Embryonic facial prominence (tissue), 1 donor: ENCODE data around the gene SYK.
A peak's percentile ranks its signal among the peaks of the same experiment; 100 is the strongest.

Experiments used
- DNase-seq: peaks from one replicate; pipeline ENCODE4 v3.0.0-alpha.2; 2016; ENCODE audit errors: extremely low spot score

Gene SYK

DNA sequence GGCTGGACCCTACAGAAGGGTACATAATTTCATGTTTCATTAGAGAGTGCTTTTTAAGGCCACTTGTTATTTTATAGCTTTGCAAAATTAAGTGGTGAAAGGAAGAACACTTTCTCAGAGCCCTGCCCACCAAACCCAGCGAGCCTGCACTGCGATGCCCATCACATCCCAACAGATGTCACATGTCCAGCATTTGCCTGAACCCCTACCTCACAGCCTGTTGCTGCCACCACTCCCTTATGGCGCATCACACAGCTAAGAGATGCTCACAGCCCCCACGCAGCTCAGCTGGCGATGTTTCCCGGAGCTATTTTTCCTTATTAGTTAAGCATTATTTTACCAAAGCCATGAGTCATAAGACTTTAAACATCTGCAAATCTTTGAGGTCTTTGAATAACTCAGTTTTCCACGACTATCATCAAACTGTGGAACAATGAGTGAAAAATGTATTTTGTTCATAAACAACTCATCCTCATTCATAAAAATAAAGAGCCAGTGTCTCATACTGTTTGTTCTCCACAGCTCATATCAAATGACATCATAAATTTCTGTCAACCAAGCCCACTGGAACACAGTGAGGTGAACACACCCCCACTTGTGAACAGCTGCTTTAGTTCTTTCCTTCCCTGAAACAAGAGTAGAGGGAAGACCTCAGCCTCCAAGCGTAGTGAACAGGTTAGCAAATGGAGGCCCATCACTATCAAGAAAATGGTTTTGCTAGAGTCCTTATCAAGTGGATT is 104.9 kb downstream of the SYK start:
- DNase-seq = no peak

DNA sequence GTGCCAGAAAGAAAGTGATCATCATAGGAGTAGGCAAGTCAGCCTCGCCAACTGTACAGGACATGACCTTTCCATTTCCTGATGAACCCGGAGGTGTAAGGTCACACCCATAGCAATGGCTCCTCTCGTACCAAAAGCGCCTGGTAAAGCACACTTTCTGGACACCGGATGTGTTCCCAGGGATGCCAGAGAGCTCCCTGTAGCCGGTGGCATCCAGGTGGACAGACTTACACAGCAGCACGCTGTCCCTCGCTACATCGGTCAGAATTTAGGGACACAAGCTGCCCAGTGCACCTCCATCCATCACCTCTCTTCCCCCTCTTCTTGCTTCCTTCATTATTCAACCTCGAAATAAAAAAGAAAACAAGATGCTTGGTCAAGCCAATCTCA is 105.4 kb downstream of the SYK start:
- DNase-seq = no peak

DNA sequence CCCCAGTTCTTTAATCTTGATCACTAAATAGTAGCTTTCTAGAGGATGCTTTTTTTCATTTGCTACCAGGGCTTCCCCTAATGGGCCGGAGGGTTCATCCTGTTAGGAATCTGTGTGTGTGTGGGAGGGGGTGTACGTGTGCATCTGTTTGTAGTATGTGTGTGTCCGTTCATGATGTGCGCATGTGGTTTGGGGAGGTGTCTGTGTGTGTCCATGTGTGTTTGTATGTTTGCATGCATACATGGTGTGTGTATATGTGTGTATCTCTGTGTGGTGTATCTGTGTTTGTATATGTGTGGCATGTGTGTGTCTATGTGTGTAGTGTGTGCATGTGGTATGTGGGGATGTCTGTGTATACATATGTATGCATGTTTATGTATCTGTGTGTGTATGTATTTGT is 106.2 kb downstream of the SYK start:
- DNase-seq = no peak

DNA sequence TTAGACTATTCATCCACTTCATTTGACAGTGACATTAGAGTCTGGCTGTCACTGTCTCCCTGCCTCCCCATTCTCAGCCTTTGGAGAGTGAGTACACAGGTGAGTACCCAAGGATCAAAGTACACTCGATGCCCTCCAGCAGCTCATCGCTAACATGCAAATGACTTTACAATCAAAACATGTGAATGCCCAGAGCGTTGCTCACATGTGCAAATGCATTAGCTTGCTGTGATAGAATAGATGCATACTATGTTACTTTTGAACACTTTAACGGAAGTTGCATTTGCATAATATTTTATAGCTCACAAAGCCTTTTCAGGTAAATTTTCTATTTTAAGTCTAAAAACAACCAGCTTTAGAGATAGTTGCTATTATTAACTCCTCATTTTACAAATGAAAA is 107.6 kb downstream of the SYK start:
- no peak for DNase-seq

DNA sequence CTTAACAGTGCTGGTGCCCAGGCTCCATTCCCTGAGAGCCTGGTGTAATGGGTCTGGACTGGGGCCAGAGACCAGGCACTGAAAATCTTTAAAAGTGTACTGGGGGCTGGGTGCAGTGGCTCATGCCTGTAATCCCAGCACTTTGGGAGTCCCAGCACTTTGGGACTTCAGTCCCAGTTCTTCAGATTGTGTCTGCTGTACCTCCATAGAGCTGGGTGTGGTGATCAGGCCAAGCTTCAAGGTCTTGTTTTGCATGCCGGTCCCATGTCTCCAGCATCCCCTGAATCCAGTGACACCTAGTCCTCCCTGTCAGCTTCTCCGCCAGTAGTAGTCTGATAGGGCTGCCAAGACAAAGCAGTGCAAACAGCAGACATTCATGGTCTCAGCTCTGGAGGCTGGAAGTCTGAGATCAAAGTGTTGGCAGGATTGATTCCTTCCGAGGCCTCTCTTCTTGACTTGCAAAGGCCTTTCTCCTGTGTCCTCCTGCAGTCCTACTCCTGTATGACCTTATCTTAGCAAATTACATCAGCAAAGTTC is 108.2 kb downstream of the SYK start:
- DNase-seq = no peak

DNA sequence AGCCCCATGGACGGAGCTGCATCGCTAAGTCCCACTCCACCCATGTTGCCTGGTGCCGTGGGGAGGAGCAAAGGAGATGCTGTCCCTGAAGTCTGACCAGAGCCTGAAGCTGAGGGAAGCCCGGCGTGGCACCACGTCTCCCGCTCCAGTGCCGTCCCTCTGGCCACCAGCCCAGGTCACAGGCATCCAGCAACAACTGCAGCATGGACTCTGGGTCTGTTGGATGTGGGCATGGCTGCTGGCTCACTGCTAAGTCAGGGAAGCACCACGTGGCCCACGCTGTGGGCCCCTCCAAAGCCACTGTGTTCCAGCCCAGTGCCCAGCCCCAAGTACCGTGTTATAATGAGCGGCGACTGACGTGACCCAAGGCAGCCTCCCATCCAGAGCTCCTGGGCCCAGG is 112.6 kb downstream of the SYK start:
- DNase-seq = no peak

DNA sequence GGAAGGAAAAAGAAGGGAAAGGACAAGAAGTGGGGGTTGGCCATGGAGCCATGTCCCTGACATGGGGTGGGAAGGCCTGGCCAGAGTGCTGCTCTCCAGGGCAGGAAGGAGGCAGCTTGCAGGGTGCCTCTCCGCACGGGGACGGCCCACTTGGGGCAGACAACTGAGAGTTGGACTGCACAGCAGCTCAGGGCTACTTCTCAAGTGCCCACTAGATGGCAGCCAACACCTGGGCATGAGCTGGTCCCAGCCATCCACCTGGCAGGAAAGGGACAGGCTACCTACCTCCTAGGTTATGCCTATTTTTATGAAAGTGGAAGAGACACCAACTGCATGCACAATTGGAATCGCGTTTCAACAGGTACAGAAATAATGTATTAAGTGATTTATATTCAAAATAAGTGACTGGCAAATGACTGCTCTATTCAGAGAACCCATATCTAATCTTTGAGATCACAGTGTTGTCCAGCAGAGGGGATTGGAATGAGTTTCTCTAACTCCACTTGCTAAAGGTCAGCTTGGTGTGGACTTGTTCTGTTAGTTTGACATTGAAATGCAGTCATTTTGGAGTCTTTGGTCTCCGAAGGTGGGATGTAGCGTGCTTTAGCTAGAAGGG is 113.4 kb downstream of the SYK start:
- DNase-seq = peak; percentile 47

DNA sequence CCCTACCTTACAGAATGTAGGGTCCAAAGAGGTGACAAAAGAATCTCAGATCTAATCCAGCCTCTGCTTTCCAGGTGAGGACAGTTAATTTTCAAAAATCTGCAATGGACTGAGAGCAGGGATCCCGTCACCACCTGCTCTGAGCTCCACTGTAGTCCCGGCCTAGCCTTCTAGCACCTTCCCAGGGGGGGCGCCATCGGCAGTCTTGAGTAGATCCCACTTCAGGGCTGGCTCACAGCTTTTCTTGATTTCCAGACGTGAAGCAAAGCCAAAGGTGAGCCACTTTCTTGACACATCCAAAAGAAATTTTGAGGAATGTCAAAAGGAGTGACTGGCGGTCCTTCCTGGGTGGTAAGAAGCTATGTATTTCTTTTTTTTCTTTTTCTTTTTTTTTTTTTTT is 114.1 kb downstream of the SYK start:
- no peak for DNase-seq

DNA sequence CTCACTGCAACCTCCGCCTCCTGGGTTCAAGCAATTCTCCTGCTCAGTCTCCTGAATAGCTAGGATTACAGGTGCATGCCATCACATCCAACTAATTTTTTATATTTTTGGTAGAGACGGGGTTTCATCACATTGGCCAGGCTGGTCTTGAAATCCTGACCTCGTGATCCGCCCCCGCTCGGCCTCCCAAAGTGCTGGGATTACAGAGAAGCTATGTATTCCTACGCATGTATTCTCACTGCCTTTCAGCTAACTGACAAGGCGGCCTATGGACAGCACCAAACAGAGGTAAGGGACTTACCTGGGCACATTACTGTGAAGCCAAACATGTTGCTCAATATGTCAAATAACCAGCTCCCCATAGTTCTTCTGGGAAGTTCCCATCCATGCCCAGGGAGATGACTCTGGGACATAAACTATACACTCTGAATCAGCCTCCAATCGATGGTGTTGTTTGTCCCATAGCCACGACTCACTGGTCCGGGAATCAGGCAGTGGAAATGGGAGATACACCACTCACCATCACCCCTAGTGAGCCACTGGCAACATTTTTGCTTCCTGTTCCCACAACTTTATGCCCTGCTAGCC is 114.6 kb downstream of the SYK start:
- DNase-seq = no peak

DNA sequence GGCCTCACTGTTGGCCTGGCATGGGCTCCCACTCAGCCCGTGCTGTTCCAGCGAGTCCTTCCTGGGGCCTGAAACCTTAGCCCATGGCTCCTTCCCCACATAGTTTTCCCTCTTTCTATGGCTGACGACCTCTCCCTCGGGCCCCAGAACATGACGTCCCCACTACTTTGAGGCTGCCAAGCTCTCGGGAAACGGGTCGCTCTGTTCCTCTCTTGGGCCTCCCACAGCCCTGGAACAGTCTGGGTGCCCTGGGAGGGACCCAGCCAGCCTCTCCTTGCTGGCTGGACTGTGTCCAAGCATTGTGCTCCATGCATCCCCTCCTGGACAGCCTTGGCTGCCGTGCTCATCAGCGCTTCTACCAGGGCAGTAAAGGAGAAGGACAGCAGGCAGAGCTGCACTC is 118.3 kb downstream of the SYK start:
- no peak for DNase-seq

DNA sequence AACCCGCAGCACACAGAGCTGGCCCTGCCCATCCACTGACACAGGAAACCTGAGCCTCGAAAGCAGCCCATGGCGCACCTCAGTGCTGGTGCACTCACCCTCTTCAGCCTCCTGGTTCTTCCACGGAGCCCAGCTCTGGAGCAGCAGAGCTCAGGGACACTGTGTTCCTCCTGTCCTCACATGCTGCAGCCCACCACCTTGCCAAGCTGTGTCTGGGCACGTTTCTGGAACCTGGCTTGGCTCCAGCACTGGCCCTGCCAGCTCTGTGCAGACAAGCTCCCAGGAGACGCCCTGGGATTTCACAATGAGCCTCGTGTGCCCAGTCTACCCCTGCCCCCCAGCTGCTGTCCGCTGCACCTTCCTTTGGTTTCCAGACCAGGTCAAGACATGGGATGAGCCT is 119.5 kb downstream of the SYK start:
- DNase-seq = no peak

DNA sequence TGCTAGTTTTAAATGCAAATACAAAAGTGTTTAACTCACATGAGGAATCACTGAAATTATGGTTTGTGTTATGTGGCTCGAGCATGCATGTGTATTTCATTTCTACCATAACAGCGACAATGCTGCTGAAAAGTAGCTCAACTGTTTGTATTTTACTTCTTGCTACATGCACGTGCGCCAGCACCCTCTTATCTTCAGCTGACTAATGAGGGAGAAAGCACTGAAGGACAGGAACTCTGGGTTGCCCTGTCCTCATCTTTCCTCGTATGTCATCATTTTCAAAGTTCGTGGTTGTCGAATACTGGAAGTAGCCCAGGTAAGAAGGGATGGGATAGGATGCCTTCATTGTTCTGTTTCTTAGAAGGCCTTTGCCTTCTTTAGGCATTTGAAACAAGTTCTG is 120.3 kb downstream of the SYK start:
- no peak for DNase-seq

DNA sequence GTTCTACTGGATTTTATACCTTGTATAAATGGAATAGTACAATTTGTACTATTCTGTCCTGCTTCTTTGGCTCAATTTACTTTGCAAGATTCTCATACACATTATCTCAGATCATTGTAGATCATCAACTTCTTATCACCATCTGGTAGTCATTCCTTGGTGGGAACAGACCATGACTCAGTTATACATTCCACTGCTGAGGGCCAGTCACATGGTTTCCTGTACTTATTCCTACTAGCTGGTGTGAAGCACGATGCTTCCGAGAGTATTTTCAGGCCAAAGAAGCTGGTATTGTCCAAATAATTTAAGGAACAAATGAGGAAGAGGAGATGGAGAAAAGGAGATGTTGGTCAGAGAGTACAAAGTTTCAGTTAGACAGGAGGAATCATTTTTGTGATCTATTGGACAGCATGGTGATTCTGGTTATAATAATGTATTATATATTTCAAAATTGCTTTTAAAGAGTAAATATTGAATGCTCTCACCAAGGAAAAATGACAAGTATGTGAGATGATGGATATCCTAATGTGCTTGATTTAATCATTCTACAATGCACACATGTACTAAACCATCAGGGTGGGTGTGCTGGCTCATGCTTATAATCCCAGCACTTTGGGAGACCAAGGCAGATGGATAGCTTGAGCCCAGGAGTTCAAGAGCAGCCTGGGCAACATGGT is 124.1 kb downstream of the SYK start:
- DNase-seq = no peak

DNA sequence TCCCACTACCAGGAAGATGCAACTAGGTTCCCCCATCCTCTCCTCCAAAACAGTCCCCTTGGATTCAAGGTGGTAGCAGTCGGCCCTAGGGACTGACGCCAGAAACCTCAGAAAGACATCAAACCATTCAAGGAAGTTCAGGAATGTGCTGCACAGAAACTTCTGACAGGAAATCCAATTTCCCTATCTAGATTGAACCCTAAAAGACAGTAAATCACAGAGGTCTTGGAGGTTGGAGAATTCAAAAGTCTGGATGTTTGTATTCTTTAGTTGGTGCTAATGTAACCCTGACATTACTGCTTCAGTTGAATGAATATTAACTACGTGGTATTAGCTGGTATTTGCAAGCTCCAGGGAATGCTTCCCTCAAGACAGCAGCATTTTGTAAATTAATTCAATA is 125.3 kb downstream of the SYK start:
- no peak for DNase-seq

DNA sequence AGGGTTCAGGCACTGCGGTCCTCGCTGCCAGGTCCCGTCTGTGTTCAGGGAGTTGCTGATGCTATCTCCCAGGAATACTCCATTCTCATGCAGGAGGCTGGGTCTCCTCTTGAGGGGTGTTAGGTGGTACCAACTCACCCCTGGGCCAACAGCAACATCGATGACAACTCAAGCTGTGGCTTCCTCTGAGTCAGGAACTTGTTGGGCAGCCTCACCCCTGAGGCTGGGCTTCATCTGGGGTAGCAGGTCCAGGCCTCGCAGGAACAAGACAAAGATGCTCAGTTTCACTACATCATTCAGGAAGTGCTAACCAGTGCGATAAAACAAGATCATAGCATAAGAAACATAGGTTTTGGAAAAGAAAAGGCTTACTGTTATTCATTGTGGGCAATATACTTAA is 125.9 kb downstream of the SYK start:
- no peak for DNase-seq

DNA sequence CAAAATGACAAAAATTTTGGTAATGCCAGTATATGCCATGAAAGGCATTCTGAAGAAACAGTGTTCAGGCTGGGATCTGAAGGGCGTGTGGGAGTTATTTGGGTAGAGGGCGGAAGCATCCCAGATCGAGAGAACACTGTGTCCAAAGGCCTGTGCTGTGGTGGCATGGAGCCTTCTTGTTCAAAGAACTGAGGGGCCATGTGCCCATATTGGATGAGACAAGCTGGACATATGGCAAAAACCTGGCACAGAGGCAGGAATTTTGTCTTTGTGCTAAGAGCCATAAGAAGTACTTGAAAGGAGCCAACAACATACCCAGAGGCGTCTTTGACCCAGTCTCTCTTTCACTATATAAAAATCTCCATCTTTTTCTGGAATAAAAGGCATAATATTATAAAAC is 128.0 kb downstream of the SYK start:
- no peak for DNase-seq

DNA sequence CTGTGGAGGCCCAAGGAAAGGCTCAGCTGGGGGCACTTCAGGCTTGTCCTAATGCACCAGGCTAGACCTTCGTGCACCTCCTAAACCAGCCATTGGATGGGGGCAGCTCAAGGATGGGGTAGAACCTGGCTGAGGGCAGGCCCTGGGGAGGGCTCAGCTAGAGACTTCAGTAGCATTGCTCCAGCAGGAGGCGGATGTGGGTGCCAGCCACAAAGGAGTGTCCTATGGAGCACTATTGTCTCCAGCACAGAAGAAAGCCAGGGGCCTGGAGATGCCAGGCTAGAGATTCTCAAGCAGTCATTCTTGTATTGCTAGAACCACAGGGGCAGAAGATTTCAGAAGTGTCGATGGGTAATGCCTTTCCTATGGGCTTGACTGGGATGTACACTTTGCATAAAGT is 131.8 kb downstream of the SYK start:
- DNase-seq = no peak

DNA sequence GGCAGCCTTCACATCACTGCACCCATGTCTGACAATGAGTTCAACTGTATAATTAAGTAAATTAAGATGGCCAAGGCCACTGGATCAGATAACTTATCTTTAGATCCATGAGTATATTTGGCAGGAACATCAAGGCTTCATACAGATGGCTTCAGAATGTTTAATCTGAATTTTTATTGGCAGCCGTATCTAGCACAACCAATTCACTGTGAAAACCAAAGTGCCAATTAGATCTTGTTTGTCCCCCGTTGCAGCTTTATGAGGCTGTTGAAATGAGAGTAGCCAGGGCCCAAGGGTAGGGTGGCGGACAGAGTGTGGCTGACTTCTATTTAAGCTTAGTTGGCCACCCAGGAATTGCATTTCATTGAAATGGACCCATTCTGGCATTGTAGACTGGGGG is 137.7 kb downstream of the SYK start:
- DNase-seq = no peak

DNA sequence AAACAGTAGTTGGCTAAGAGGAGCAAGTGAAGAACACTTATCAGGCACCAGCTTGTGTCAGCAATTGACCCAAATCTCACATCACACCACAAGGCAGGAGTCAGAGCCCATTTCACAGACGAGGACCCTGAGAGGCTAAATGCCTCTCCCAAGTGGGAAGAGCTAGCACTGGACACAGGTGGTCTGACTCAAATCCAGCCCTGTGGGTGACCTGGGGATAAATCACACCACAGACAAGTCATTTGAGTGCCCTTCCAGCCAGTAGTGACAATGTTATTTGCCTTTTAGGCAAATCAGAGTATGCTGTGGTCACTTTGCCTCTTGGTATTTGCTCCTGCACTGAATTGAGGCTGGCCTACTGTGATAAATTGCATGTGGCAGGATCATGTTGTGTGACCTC is 138.7 kb downstream of the SYK start:
- no peak for DNase-seq

DNA sequence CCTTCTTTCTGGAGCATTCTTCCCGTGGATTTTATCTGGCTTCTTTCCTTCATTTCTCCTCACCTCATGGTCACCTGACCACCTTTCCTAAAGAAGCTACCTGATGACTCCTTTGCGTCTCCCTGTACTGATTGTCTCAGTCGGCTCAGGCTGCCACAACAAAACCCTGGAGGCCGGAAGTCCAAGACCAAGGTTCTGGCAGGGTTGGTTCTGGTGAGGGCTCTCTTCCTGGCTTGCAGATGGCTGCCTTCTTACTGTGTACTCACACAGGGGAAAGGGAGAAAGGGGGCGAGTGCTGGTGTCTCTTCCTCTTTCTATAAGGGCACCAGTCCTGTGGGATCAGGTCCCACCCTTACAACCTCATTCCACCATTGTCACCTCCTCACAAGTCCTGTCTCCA is 140.0 kb downstream of the SYK start:
- no peak for DNase-seq

DNA sequence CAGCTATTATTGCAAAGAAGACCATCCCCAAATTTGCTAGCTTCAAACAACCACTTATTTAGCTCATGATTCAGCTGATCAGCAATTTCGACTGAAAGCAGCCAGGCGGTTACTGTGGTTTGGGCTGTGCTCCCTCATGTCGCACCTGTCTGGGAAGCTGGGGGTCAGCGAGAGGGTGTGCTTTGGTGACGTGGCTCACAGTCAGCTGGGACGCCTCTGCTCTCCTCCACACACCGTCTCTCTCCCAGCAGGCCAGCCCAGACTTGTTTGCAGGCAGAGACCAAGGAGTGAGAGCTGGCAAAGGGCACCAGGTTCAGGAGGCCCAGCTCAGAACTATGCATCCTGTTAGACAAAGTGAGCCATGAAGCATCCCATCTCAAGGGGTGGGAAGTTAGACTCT is 140.9 kb downstream of the SYK start:
- DNase-seq = no peak

DNA sequence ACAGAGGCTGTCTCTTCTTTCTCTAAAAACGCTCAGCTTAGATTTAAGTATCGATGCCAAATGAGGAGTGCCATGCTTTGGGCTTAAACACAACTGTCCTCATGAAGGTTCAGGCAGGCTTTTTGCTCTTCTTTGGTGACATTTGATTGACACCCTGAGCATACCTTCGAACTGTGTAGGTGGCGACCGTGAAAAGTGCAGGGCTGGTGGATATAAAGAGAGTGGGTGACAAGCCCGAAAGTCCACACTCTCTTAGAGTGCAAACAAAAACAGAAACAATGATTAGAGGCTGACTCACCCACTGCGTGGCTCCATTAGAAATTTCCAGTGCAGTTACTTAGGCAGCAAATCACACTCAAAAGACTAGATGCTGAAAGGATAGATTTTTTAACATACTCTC is 141.7 kb downstream of the SYK start:
- no peak for DNase-seq

DNA sequence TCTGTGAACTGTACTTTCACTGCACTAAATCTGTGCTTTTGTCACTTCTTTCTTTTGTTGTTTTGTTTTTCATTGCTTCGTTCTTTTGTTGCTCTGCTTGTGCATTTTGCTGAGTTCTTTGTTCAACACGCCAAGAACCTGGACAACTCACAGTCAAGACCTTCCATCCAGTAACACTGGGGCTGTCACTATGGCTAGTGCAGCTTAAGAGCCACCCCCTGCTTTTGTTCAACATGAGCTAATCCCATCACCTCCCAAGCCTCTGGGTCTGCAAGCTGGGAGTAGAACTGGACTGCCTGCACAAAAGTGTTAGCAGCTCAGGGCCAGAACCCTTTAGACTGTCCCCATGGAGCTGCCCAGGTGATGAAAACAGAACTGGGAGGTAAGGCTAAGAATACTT is 143.7 kb downstream of the SYK start:
- DNase-seq = no peak
